GM18511 (cell line): ENCODE measurements around the gene JUNB.
A peak's percentile ranks its signal among the peaks of the same experiment; 100 is the strongest.
"Not testable (repeated sequence)": the region's sequence is repeated elsewhere in the genome, so short reads cannot be mapped to it uniquely, and the experiment has no call there.

Experiments
- ATAC-seq: cut with Tn5 transposase; IDR thresholded peaks from one replicate; pipeline ENCODE4 v1.9.1; 2021; ENCODE audit warnings: mild to moderate bottlenecking, moderate library complexity; ENCODE audit not compliant: unreplicated experiment

Gene JUNB

DNA sequence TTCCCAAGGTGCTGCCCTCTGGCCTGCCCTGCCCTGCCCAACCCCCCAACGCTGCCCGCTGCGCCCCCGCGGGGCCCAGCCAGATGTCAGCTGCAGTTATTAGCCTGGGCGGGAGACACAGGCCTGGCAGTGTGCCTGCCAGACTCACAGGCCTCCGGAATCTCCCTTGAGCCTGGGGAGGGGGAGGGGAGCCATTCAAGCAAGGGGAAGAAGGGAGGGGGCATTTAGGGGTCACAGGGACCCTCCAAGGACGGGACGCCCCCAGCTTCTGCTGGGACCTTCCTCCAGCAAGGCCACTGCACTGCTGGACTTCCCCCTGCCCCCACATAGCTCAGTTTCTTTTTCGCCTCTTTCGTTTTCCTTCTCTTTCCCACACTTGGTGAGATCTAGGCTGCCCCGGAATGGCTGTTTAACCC, 2.6 kb upstream of the JUNB start:
- no peak for ATAC-seq

DNA sequence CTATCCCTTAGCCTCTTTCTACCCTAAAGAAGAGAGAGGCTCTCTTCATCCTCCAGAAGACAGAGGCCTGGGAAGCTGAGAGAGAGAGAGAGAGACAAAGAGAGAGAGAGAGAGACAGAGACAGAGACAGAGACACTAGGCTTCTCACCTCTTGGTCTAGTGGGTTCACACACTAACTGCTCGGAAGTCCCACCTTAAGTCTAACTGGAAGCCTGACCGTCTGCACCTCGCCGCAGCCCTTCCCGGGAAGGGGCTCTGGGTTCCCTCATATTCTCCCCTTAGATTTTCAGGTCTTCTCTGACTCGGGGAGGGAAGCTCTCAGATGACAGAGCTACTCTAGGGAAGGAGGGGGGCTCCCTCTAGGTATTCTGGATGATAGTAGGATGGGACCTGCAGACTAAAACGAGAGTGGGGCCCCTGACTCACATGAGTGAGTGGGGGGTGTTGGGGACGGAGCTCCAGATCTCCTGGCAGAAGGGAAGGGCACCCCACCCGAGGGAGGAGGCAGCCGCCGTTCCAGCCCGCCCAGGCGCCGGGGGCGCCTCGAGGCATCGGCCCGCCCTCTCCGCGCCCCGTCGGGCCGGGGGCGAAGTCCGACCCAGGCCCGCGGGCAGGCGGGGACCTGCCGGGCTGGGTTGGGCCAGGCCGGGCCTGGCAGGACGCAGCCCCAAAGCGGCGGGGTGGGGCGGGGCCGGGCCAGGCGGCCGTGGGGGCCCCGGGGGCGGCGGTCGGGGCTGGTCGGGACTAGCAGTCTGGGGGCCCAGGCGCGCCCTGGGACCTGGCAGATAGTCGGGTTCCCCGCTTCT, 2.0 kb upstream of the JUNB start:
- no peak for ATAC-seq

GRCh38 chr19:12789904-12790619, 1.2 kb upstream of the JUNB start:
- peak; percentile 45 for ATAC-seq

GRCh38 chr19:12790628-12791344, 500 bp upstream of the JUNB start:
- ATAC-seq: no peak

DNA sequence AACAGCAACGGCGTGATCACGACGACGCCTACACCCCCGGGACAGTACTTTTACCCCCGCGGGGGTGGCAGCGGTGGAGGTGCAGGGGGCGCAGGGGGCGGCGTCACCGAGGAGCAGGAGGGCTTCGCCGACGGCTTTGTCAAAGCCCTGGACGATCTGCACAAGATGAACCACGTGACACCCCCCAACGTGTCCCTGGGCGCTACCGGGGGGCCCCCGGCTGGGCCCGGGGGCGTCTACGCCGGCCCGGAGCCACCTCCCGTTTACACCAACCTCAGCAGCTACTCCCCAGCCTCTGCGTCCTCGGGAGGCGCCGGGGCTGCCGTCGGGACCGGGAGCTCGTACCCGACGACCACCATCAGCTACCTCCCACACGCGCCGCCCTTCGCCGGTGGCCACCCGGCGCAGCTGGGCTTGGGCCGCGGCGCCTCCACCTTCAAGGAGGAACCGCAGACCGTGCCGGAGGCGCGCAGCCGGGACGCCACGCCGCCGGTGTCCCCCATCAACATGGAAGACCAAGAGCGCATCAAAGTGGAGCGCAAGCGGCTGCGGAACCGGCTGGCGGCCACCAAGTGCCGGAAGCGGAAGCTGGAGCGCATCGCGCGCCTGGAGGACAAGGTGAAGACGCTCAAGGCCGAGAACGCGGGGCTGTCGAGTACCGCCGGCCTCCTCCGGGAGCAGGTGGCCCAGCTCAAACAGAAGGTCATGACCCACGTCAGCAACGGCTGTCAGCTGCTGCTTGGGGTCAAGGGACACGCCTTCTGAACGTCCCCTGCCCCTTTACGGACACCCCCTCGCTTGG, 966 bp downstream of the JUNB start:
- ATAC-seq: no peak

GRCh38 chr19:12792853-12793289, 1.6 kb downstream of the JUNB start:
- ATAC-seq: no peak

GRCh38 chr19:12793290-12794195, 2.3 kb downstream of the JUNB start:
- peak; percentile 31 for ATAC-seq

- ATAC-seq: no peak
These were observed 3.1 kb downstream of the JUNB start for GRCh38 chr19:12794196-12794941.

DNA sequence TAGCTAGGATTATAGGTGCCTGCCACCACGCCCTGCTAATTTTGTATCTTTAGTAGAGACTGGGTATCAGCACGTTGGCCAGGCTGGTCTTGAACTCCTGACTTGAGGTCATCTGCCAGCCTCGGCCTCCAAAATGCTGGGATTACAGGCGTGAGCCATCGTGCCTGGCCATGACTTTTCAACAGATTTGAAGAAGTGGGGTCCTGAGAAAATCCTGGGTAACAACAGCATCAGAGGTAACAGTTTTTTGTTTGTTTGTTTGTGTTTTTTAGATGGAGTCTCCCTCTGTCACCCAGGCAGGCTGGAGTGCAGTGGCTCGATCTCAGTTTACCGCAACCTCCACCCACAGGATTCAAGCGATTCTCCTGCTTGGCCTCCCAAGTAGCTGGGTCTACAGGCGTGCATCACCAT, 3.7 kb downstream of the JUNB start:
- ATAC-seq: no peak

DNA sequence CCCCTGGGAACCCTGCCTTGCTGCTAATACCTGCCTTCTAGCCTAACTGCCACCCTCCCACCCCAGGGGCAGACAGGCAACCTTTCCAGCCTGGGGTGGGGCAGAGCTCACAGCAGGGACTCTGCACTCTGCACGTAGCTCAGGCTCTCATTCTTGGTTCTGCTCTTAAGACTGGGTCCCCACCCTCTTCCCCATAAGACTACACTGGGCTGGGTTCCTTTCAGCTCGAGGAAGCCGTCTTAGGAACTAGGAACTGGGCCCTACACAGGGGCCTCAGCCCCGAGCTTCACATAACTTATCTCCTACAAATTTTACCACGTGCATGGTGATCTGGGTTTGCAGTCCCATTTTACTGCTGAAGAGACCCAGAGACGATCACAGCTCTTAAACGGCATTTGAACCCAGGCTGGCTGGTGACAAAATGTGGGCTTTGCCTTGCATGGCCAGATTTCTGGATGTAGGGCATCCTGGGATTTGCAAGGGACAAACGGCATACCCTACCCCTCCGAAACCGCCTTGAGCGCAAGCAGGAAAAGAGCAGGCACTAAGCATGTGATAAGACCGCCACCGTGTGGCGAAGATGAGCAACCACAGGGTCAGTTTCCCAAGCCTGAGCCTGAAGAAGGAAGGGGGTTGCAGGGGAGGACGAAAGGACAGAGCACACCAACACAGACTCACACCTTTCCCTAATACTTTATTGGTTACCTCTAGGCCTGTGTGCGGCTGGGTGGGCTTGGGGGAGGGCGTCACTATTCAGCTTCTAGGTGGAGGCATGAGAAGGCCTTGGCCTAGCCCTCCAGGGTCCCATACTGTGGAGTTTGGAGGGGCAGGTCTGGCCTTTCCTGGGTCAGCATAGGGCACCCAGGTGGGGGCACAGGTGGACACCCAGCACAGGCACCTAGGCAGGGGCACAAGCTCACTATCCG, 5.1 kb downstream of the JUNB start:
- ATAC-seq: no peak

DNA sequence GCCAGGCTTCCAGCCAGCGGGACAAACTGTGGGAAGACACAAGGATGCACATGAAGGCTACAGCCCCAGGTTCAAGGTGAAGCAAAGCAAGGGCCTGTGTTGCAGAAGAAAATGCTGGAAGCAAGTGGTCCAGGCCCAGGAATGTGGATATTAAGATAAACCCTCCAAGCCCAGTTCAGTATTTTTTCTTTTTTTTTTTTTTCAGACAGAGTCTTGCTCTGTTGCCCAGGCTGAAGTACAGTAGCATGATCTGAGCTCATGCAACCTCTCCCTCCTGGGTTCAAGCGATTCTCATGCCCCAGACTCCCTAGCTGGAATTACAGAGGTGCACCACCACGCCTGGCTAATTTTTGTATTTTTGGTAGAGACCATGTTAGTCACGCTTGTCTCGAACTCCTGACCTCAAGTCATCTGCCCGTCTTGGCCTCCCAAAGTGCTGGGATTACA, 5.9 kb downstream of the JUNB start:
- ATAC-seq: no peak

GRCh38 chr19:12797607-12798006, 6.3 kb downstream of the JUNB start:
- ATAC-seq: not testable (repeated sequence)

GRCh38 chr19:12799742-12800465, 8.6 kb downstream of the JUNB start:
- no peak for ATAC-seq

GRCh38 chr19:12800466-12800770, 9.1 kb downstream of the JUNB start:
- no peak for ATAC-seq

GRCh38 chr19:12800923-12801465, 9.7 kb downstream of the JUNB start:
- ATAC-seq: no peak

DNA sequence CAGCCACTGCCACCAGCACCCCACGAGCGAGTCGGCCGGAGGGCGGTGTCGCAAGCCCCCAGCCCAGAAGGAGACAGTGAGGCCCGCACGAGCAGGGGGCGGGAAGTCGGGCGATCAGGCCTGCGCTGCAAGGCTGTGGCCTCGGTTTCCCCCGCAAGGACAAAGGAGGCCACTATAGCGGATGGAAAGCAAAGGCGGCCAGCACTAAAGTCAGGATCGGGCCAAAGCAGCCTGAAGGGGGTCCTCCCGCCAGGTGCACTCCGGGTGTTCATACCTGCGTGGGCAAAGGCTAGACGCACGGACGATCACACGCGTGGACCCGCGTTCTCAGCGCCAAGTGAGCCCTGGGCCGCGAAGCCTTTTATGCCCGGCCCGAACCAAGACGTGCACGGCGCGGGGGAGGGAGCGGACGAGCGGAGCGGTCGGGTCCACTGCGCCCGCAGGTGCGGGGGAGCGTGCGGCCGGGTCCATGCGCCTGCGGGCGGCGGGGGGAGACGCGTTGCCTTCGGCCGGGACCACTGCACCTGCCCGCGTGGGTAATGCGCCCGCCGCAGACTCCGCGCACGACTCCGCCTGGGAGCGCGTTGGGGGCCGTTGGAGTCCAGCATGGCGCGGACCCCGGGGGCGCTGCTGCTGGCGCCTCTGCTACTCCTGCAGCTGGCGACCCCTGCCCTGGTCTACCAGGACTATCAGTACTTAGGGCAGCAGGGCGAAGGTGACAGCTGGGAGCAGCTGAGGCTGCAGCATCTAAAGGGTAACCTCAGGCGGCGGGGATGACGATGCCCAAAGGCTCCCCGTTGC, 10.4 kb downstream of the JUNB start, which contains the start of the genes PRDX2 and THSD8:
Gene PRDX2, minus strand, starts transcription at position 335 of the 801 bp plus-strand sequence. CDS start 539 bp downstream, outside the sequence.
Gene THSD8, plus strand, starts transcription at position 604 of the 801 bp plus-strand sequence. Its CDS starts 3 bp downstream, at position 607.
- ATAC-seq: no peak
